ENCODE measurements around the gene TRIM4.

DNA sequence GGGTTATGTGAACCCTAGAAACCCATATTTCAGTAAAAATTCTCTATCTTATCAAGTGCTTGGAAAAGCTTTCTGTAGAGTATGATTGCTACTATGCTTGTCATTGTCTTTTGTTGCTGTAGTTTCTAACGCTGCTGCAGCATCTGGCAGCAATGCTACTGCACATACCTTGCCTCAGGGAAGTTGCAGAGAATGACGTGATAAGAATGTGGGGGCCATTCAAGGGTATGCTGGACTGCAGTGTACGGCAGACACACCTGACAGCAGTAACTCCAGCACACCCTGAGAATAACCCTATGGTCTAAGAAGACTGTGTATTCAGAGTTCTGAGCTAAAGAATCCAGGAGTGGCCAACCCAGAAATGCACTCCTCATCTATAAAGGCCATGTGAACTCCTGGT lies 20.5 kb downstream of the TRIM4 start:
- TF ChIP-seq, protein P1, sequence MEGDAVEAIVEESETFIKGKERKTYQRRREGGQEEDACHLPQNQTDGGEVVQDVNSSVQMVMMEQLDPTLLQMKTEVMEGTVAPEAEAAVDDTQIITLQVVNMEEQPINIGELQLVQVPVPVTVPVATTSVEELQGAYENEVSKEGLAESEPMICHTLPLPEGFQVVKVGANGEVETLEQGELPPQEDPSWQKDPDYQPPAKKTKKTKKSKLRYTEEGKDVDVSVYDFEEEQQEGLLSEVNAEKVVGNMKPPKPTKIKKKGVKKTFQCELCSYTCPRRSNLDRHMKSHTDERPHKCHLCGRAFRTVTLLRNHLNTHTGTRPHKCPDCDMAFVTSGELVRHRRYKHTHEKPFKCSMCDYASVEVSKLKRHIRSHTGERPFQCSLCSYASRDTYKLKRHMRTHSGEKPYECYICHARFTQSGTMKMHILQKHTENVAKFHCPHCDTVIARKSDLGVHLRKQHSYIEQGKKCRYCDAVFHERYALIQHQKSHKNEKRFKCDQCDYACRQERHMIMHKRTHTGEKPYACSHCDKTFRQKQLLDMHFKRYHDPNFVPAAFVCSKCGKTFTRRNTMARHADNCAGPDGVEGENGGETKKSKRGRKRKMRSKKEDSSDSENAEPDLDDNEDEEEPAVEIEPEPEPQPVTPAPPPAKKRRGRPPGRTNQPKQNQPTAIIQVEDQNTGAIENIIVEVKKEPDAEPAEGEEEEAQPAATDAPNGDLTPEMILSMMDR (IDR thresholded peaks at IDR 0.05; ENCODE audit: insufficient read depth, low read length, poor library complexity, severe bottlenecking): no peak
- TF ChIP-seq EZH2phosphoT487 (conservative IDR thresholded peaks at IDR 0.05; ENCODE audit: low read length): no peak
